Stimulated activated naive CD4-positive, alpha-beta T cell treated with Interleukin-2 at 50 U/mL for 16 hours (primary cell): Measurements from ENCODE around the gene FBXL5.
A peak's percentile ranks its signal among the peaks of the same experiment; 100 is the strongest.
"Not testable (repeated sequence)": the region's sequence is repeated elsewhere in the genome, so short reads cannot be mapped to it uniquely, and the experiment has no call there.

Experiments
- DNase-seq: peaks from one replicate; lab custom pipeline; 2025; lab: John Stamatoyannopoulos, UW

FBXL5 gene

DNA sequence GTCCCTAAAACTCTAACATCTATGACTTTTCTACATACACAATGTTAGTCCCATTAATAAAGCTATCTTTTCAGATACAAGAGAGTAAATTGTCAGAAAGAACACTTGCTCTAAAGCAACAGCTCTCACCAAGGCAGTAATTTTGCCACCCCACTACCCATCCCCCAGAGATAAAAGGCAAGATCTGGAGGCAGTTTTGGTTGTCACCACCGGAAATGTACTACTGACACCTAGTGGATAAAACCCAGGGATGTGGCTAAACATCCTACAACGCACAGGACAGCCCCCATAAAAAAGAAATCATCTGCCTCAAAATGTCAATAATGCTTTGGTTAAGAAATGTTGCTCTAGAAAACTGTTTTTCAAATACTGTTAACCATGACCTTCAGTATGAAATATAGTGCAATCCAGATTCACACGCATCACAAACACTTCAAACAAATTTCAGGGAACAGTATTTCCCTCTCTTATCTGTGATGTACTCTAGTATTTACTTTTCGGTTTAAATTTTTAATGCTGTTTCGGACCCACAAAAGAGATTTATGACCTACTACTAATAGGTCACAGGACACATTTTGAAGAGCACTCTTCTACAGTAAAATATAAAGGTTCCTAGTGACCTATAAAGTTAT is 5.1 kb downstream of the FBXL5 start:
- peak; percentile 38 for DNase-seq

- no peak for DNase-seq
These were observed 6.6 kb downstream of the FBXL5 start for GRCh38 chr4:15648600-15648999.

GRCh38 chr4:15638418-15638817 is 16.7 kb downstream of the FBXL5 start:
- no peak for DNase-seq

DNA sequence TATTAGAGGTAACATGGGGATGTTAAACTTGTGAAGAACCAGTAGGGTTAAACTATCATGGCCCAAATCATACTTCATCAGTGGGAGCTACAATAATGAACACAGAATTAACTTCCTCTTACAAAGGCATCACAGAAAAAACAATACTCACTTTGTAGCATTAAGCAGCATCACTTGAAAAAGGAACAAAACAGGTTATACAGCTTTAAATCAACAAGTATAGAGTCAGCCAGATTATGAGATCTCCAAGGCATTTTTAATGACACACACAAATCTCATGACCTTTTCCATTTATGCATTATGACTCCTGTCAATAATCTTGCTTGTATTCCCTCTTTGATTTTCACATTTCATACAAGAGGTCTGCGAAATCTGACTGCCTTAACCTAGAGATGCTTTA is 18.3 kb downstream of the FBXL5 start:
- no peak for DNase-seq

- not testable (repeated sequence) for DNase-seq
These were observed 37.8 kb downstream of the FBXL5 start for GRCh38 chr4:15617407-15617806.

DNA sequence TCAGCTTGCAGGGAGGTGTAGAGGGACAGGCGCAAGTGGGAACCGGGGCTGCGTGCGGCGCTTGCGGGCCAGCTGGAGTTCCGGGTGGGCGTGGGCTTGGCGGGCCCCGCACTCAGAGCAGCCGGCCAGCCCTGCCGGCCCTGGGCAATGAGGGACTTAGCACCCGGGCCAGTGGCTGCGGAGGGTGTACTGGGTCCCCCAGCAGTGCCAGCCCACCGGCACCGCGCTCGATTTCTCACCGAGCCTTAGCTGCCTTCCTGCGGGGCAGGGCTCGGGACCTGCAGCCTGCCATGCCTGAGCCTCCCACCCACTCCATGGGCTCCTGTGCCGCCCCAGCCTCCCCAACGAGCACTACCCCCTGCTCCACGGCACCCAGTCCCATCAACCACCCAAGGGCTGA is 40.3 kb downstream of the FBXL5 start:
- not testable (repeated sequence) for DNase-seq

DNA sequence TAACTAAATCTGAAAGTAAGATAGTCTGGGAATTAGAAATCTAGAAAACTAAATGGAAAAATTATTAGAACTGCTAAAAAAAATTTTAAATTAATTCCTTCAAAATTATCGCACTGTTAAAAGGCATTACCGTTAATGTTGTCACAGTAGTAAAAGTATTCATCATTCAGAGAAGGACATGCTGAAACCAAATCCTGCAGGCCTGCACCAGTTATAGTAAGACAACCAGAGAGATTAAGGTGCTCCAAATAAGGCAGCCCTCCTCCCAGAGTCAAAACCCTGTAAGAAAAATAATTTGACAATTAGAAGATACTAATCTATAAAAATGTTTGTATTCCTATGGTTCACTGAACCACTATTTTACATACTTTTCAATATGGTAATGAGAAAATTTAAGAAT is 43.0 kb downstream of the FBXL5 start:
- DNase-seq: no peak

DNA sequence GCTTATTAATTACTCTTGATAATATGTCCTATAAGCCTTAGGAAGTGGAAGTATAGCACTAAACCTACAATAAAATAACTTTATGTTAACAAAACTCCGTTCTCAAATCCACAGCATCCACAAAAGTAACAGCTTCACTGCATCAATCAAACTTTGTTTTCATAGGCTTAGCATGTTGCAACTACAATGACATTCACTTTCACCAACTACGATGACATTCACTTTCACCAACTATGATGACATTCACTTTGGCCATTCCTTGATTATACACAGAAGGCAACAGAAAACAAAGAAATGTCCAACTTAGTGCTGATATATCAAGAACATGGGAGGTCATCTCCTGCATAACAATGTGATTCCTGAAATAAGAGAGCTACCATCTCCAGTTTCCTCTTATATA is 44.3 kb downstream of the FBXL5 start:
- DNase-seq: no peak

GRCh38 chr4:15605537-15605936 is 49.6 kb downstream of the FBXL5 start:
- no peak for DNase-seq

DNA sequence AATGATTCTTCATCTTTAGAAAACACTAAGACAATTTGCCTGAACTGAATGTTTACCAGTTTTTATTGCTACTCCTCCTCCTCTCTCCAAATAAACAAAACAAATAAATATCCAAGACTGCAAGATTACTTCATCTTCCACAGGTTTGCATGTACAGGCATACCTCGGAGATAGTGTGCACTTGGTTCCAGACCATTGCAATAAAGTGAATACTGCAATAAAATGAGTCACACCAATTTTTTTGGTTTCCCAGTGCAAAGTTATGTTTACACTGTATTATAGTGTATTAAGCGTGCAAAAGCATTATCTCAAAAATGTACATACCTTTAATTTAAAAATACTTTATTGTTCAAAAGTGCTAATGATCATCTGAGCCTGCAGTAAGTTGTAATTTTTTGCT is 53.3 kb downstream of the FBXL5 start:
- no peak for DNase-seq

DNA sequence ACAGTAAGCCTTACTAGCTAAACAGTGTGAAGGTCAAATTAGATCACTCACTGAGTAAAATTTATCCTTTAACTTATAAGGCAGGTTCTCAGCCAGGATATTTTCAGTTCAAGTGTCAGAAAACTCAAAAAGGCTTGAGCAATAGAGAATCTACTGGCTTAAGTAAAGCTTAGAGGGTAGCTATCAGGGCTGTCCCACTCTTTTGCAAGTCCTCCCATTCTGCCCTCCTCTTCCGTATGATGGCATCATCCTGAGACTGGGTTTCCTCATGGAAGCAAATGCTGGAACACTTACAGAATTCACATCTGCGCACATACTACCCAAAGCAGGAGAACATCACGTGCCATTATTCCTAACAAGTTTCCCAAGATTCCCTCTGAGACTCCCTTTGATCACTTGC is 55.0 kb downstream of the FBXL5 start:
- no peak for DNase-seq

- DNase-seq: no peak
These were observed 56.5 kb downstream of the FBXL5 start for GRCh38 chr4:15598644-15599043.

DNA sequence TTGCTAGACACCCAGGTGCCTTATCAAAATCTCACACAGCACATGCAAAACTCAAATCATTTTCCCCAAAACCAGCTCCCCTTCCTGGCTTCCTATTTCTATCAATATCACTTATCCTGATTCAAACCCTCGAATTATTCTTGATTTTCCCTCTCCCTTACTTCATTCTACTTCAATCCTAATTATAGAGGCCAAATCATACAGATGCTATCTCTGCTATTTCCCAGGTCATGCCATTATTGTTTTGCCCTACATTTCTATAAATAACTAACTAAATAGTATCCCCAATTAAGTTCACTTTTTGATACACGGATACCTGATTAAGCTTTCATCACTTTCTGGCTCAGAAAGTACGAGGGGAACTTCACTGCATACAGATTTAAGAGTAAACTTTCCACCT is 62.4 kb downstream of the FBXL5 start:
- no peak for DNase-seq

GRCh38 chr4:15587649-15588048 is 67.5 kb downstream of the FBXL5 start:
- no peak for DNase-seq

DNA sequence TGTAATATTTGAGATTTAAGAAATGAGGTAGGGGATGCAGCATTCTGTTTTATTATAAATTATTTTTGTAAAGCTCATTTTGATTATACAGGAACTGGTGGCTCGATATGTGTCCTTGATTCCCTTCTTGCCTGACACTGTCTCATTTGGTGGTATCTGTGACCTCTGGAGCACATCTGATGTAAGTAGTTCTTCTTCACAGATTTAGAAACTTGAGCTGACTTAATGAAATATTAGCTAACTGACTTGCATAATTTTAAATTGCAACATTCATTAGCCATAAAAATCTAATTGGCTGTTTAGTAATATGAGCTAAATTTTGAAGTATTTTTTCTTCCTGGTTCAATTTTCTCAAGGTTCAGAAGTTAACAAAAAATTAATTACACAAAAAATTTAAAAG is 69.1 kb downstream of the FBXL5 start:
- DNase-seq: no peak

GRCh38 chr4:15585331-15585730 is 69.8 kb downstream of the FBXL5 start:
- no peak for DNase-seq

- DNase-seq: no peak
These were observed 70.4 kb downstream of the FBXL5 start for GRCh38 chr4:15584785-15585184.

DNA sequence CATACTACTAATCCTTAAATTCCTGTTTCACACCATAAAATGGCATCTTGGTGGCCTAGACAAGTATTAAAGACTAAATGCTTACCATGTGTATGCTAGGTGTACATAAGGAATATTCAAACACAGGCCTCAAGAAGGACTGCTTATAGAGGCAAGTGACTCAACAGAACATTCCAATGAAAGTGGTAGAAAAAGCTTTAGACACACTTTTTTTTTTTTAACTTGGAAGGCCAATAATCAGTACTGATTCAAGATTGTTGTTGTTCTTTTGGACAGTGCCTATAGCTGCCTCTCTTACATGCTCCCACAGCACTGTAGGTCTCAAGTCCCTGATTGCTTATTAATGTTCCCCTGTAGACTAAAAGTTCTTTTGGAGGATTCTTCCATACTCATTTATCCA is 77.6 kb downstream of the FBXL5 start:
- no peak for DNase-seq

GRCh38 chr4:15575966-15576365 is 79.2 kb downstream of the FBXL5 start:
- no peak for DNase-seq

DNA sequence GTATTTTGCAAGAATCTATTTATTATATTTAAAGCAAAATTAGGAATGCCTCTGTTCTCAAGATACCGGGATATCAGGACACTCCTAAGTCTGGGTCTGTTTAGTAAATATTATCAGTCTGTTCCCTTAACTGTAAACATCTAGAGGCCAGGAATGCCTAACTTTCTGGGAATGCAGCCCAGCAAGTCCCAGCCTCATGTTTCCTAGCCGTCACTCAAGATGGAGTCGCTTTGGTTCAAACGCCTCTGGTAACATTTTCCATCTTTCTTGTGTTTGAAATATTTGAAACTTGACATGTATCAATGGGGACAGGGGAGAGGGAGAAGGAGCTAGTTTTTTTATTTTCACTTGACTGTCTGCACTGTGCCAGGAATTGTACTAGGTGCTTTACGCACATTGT is 85.4 kb downstream of the FBXL5 start:
- no peak for DNase-seq

DNA sequence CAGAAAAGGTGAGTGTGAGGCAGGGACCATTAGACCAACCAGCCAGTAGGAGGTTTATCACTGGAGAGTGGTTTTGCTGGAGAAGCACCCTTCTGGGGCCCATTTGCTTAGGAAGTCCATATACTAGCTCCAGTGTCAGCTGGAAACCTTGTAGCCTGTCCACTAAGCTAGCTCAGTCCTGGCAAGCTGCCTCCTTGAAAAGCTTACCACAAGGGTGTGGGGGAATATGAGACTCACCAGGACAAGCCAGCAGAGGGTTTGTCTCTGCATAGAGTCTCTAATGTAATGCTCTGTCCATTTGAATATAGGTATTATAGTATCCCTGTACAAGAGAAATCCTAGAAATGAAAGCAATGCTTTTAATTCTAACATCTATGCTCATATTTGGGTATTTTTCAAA is 86.3 kb downstream of the FBXL5 start:
- no peak for DNase-seq

GRCh38 chr4:15563871-15564270 is 91.3 kb downstream of the FBXL5 start:
- no peak for DNase-seq

DNA sequence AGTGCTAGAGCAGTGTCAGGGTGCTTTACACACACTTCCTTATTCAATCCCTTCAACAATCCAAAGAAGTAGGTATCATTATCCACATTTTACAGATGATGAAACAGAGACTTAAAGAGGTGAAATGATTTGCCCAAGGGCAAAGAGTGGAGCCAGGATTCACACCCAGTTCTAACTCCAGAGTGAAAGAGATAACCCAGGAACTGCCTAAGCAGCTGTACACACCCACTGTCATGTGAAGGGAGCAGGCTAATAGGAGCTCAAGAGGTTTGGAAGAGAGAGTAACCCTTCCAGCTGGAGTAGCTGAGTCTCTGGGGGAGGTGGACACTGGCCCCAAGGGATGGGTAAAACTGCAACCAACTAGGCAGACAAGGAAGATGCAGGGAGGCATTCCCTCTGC is 92.5 kb downstream of the FBXL5 start:
- DNase-seq: no peak

GRCh38 chr4:15562114-15562513 is 93.0 kb downstream of the FBXL5 start:
- DNase-seq: no peak

DNA sequence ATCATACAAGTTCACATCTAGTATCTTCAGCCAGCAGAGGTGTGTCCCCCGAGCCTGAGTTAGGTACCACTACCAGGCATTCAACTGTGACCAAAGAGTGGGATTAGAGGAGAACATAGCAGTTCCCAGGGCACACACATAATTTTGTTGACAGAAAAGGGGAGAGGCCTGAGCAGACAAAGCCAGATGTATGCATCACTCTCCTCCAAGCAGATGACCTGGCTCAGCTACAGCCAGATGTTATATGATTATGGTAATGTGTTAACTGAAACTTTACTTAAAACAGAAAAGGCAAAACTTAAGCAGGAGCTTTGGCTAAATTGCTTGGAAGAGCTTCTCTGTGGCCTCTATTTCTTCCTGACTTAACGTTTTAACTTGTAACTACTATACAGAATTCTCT is 96.6 kb downstream of the FBXL5 start:
- DNase-seq: no peak
